WTC11 (cell line): ENCODE data around the gene HARS2.

Experiments used
- CBFB ChIP-seq: sonication (generic); formaldehyde crosslinking; IDR thresholded peaks from 2 replicates; pipeline ENCODE4 v1.8.1; 2022; ENCODE audit warnings: mild to moderate bottlenecking, low read depth, missing genetic modification reagents
- E2F1 ChIP-seq: sonication (generic); formaldehyde crosslinking; IDR thresholded peaks from 2 replicates; pipeline ENCODE4 v1.8.0; 2022; ENCODE audit warnings: mild to moderate bottlenecking, missing genetic modification reagents
- JUN ChIP-seq: sonication (generic); formaldehyde crosslinking; IDR thresholded peaks from 2 replicates; pipeline ENCODE4 v1.8.0; 2023; ENCODE audit warnings: mild to moderate bottlenecking, missing genetic modification reagents
- SMAD3 ChIP-seq: sonication (generic); formaldehyde crosslinking; IDR thresholded peaks from 2 replicates; pipeline ENCODE4 v1.8.0; 2022; ENCODE audit warnings: missing genetic modification reagents, mild to moderate bottlenecking, borderline replicate concordance
- SOX15 ChIP-seq: fragments of 250-450 bp; sonication (Bioruptor Pico); IDR thresholded peaks from 2 replicates; pipeline ENCODE4 v1.9.0; 2021; ENCODE audit warnings: mild to moderate bottlenecking
- TP53 ChIP-seq: sonication (generic); formaldehyde crosslinking; IDR thresholded peaks from 2 replicates; pipeline ENCODE4 v1.8.1; 2023; ENCODE audit warnings: mild to moderate bottlenecking, missing genetic modification reagents
- ZNF121 ChIP-seq: sonication (generic); formaldehyde crosslinking; IDR thresholded peaks from 2 replicates; pipeline ENCODE4 v1.8.0; 2023; ENCODE audit warnings: missing genetic modification reagents
- ZNF263 ChIP-seq: sonication (generic); formaldehyde crosslinking; IDR thresholded peaks from 2 replicates; pipeline ENCODE4 v1.8.1; 2022; ENCODE audit warnings: low read depth, mild to moderate bottlenecking, moderate library complexity, missing genetic modification reagents
- TF ChIP-seq, protein P1 (sequence below): sonication (generic); formaldehyde crosslinking; IDR thresholded peaks from 2 replicates; pipeline ENCODE4 v1.8.0; 2022; ENCODE audit warnings: mild to moderate bottlenecking, missing genetic modification reagents
- TF ChIP-seq, protein P2 (sequence below): fragments of 200-600 bp; IDR thresholded peaks from 2 replicates; pipeline ENCODE4 v1.8.0; 2022; ENCODE audit warnings: antibody characterized with exemption

GRCh38 chr5:140664030-140664358 is 27.3 kb upstream of the HARS2 start:
- no peak for TF ChIP-seq TP53 (CRISPR knock-in tag)
- no peak for TF ChIP-seq ZNF263 (CRISPR knock-in tag)
- no peak for TF ChIP-seq E2F1 (CRISPR knock-in tag)
- no peak for TF ChIP-seq SOX15 (CRISPR knock-in tag)
- TF ChIP-seq, protein P1, sequence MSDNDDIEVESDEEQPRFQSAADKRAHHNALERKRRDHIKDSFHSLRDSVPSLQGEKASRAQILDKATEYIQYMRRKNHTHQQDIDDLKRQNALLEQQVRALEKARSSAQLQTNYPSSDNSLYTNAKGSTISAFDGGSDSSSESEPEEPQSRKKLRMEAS: no peak
- TF ChIP-seq, protein P2, sequence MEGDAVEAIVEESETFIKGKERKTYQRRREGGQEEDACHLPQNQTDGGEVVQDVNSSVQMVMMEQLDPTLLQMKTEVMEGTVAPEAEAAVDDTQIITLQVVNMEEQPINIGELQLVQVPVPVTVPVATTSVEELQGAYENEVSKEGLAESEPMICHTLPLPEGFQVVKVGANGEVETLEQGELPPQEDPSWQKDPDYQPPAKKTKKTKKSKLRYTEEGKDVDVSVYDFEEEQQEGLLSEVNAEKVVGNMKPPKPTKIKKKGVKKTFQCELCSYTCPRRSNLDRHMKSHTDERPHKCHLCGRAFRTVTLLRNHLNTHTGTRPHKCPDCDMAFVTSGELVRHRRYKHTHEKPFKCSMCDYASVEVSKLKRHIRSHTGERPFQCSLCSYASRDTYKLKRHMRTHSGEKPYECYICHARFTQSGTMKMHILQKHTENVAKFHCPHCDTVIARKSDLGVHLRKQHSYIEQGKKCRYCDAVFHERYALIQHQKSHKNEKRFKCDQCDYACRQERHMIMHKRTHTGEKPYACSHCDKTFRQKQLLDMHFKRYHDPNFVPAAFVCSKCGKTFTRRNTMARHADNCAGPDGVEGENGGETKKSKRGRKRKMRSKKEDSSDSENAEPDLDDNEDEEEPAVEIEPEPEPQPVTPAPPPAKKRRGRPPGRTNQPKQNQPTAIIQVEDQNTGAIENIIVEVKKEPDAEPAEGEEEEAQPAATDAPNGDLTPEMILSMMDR: no peak
- no peak for TF ChIP-seq ZNF121 (CRISPR knock-in tag)
- no peak for TF ChIP-seq JUN (CRISPR knock-in tag)
- no peak for TF ChIP-seq CBFB (CRISPR knock-in tag)
- TF ChIP-seq SMAD3: no peak
